ENCODE measurements around the gene RASSF6. TPM values are rescaled to one million over a fixed set of nuclear protein-coding genes. Genes with fewer than 3 reads are reported as not detected.
"Not testable (repeated sequence)": the region's sequence is repeated elsewhere in the genome, so short reads cannot be mapped to it uniquely, and the experiment has no call there.

RASSF6 gene
- not detected in 2 replicates for total RNA-seq
- not detected for polyA plus RNA-seq (2012)

GRCh38 chr4:73620115-73620792 lies at the start of gene RASSF6:
Gene RASSF6 (minus strand): TSS chr4:73620436. CDS start chr4:73611795, 8,641 bp downstream.
- DNase-seq (ENCODE audit: low read depth): no peak

GRCh38 chr4:73669410-73670183 lies 49.4 kb upstream of the RASSF6 start:
- no peak for DNase-seq (ENCODE audit: low read depth)

- DNase-seq (ENCODE audit: low read depth): no peak
Measured at GRCh38 chr4:73668782-73669201, 48.6 kb upstream of the RASSF6 start.

GRCh38 chr4:73665924-73666323 lies 45.7 kb upstream of the RASSF6 start:
- DNase-seq (ENCODE audit: low read depth): not testable (repeated sequence)

GRCh38 chr4:73664470-73664869 lies 44.2 kb upstream of the RASSF6 start:
- no peak for DNase-seq (ENCODE audit: low read depth)

- no peak for DNase-seq (ENCODE audit: low read depth)
Measured at GRCh38 chr4:73663576-73663975, 43.3 kb upstream of the RASSF6 start.

GRCh38 chr4:73662709-73663546 lies 42.7 kb upstream of the RASSF6 start:
- peak; percentile 58 for DNase-seq (ENCODE audit: low read depth)

- DNase-seq (ENCODE audit: low read depth): peak; percentile 89
Measured at GRCh38 chr4:73661646-73662119, 41.4 kb upstream of the RASSF6 start.

- DNase-seq (ENCODE audit: low read depth): no peak
Measured at GRCh38 chr4:73660808-73661207, 40.6 kb upstream of the RASSF6 start.

- peak; percentile 84 for DNase-seq (ENCODE audit: low read depth)
Measured at GRCh38 chr4:73653695-73654106, 33.5 kb upstream of the RASSF6 start.

- DNase-seq (ENCODE audit: low read depth): no peak
Measured at GRCh38 chr4:73650250-73650649, 30.0 kb upstream of the RASSF6 start.

- DNase-seq (ENCODE audit: low read depth): no peak
Measured at GRCh38 chr4:73648478-73648877, 28.2 kb upstream of the RASSF6 start.

- DNase-seq (ENCODE audit: low read depth): no peak
Measured at GRCh38 chr4:73646117-73646516, 25.9 kb upstream of the RASSF6 start.

GRCh38 chr4:73631565-73632226 lies 11.5 kb upstream of the RASSF6 start:
- DNase-seq (ENCODE audit: low read depth): no peak

GRCh38 chr4:73628834-73629233 lies 8.6 kb upstream of the RASSF6 start:
- DNase-seq (ENCODE audit: low read depth): not testable (repeated sequence)

- no peak for DNase-seq (ENCODE audit: low read depth)
Measured at GRCh38 chr4:73621357-73621756, 1.1 kb upstream of the RASSF6 start.

GRCh38 chr4:73619346-73619745 lies 890 bp downstream of the RASSF6 start:
- DNase-seq (ENCODE audit: low read depth): no peak

- DNase-seq (ENCODE audit: low read depth): no peak
Measured at GRCh38 chr4:73617256-73617655, 3.0 kb downstream of the RASSF6 start.

GRCh38 chr4:73615613-73616012 lies 4.6 kb downstream of the RASSF6 start:
- no peak for DNase-seq (ENCODE audit: low read depth)

GRCh38 chr4:73614311-73614867 lies 5.8 kb downstream of the RASSF6 start:
- DNase-seq (ENCODE audit: low read depth): no peak

- DNase-seq (ENCODE audit: low read depth): no peak
Measured at GRCh38 chr4:73613130-73613529, 7.1 kb downstream of the RASSF6 start.
